ENCODE data around the gene GSE1. TPM values are rescaled to one million over a fixed set of nuclear protein-coding genes. Genes with fewer than 3 reads are reported as not detected.
A peak's percentile ranks its signal among the peaks of the same experiment; 100 is the strongest.
"Not testable (repeated sequence)": the region's sequence is repeated elsewhere in the genome, so short reads cannot be mapped to it uniquely, and the experiment has no call there.

Gene GSE1
- total RNA-seq, 1 donor from 2014 or later, result 31.1 TPM

DNA sequence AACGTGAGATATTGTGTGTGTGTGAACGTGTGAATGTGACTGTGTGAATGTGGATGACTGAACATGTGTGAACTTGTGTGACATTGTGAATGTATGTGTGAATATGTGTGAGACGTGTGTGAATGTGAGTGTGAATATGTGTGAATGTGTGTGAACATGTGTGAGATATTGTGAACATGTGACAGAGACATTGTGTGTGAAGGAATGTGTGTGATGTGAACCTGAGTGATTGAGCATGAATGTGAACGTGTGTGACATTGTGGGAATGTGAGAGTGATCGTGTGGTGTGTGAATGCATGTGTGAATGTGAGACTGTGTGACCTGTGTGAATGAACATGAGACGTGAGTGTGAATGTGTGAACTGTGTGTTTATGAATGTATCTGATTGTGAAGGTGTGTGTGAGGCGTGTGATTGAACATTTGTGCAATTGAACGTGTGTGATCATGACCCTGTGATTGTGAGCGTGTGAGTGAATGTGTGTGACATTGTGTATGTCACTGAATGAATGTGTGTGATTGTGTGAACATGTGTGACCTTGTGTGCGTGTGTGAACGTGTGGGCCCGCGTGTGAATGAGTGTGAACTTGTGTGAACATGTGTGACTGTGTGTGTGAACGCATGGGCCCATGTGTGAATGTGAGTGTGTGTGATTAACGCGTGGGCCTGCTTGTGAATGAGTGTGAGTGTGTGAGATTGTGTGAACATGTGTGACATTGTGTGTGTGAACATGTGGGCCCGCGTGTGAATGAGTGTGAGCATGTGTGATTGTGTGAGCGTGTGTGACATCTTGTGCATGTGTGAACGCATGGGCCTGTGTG is 23.2 kb upstream of the GSE1 start:
- no peak for DNase-seq (ENCODE audit: low spot score)

DNA sequence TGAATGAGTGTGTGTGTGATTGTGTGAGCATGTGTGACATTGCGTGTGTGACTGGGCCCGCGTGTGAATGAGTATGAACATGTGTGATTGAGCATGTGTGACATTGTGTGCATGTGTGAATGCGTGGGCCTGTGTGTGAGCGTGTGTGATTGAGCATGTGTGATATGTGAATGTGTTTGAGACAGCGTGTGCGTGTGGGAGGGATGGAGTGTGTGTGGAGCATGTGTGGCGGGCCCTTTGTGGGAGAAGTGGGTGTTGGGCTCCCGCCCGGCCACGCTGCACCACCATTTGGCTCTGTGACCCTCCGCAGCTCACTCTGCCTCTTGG is 22.7 kb upstream of the GSE1 start:
- no peak for DNase-seq (ENCODE audit: low spot score)

DNA sequence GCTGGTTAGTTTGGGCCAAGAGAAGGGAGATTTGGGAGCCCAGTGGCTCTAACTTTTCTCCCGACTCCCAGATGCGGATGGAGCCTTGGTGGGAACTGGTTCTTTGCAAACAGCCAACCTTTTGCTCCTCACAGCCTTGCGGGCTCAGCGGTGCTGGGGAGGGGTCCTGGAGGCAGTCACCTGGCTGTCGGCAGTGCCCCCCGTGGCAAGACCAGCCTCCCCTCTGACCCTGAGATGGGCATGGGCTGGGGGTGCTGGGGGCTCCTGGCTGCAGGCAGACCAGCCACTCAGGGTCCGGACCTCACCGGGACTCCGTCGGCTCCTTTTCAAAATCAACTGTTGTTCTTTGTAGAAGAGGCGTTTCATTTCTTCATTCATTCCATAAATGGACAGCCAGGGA is 21.7 kb upstream of the GSE1 start:
- no peak for DNase-seq (ENCODE audit: low spot score)

DNA sequence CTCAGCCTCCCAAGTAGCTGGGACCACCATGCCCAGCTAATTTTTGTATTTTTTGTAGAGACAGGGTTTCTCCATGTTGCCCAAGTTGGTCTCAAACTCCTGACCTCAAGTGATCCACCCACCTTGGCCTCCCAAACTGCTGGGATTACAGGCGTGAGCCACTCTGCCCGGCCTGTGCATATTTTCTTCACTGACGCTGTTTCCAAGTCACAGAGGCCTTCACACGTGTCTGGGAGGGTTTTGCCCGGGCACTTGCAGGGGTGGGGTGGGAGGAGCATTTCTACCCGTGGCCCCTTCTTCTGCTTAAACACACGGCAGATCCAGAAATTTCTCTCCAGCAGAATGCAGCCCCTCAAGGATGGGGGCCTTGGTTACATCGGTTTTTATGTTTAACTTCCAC is 20.8 kb upstream of the GSE1 start:
- not testable (repeated sequence) for DNase-seq (ENCODE audit: low spot score)

DNA sequence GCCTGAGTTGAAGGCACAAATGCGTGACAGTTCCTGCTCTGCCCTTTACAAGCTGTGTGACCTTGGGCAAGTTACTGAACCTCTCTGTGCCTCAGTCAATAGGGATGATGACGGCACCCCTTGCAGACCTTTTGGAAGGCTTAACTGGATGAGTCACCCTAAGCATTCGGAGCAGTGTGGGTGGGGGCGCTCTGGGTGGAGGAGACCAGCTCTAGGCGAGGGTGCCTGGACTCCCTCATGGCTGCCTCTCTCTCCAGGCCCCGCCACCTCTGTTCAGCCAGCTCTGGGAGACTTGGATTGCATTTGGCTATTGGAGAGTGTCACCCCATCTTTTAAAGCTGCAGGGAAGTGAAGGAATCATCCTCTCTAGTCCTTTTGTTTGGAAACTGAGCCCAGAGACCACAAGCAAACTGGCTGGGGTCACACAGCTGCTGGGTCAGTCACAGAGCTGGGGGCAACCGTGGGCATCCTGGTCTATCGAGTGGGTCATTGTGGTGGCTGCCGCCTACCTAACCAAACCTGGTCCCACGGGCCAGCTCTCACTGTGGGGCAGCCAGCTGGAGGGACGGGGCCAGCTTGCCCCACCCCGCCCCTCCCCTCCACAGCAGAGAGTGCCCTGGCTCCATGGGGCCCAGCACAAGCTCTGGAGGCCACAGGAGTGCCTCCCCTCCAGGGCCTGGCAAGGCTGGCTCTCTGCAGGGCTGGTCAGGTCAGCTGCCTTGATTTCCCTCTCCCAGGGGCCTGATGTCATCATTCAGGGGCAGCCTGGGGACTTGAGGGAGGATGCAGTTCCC is 20.2 kb upstream of the GSE1 start:
- DNase-seq (ENCODE audit: low spot score), result peak; percentile 81

DNA sequence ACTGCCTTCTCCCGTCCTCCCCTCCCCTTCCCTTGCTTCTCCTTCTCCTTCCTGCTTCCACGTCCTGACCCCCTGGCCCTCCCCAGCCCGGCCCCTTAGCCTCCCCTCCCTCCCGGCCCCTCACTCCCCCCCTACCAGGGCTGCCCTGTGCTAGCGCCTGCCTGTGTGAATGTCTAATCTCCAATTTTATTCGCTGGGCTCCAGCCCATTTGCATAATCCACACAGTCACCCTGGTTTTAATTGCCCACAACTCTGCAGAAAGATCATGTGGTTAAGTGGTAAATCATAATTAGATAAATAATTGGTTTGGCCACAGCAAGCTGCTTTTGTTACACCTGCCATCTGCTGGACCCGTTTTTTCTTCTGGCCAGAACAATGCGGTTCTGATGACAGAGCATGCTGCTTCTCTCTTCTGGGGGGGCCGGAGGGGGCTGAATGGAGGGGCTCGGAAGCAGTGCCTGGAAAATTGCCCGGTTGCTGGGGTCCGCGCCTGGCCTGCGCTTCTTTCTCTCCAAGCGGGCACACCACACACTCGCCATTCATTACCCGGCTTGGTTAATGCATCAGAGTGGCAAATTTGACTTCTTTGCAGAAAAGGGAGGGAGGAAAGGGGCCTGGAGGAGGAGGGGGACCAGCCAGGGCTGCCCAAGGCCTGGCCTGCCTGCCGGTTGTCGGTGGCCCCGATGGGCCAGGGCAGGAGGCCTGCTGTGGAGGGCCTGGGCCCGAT is 19.5 kb upstream of the GSE1 start:
- no peak for DNase-seq (ENCODE audit: low spot score)

DNA sequence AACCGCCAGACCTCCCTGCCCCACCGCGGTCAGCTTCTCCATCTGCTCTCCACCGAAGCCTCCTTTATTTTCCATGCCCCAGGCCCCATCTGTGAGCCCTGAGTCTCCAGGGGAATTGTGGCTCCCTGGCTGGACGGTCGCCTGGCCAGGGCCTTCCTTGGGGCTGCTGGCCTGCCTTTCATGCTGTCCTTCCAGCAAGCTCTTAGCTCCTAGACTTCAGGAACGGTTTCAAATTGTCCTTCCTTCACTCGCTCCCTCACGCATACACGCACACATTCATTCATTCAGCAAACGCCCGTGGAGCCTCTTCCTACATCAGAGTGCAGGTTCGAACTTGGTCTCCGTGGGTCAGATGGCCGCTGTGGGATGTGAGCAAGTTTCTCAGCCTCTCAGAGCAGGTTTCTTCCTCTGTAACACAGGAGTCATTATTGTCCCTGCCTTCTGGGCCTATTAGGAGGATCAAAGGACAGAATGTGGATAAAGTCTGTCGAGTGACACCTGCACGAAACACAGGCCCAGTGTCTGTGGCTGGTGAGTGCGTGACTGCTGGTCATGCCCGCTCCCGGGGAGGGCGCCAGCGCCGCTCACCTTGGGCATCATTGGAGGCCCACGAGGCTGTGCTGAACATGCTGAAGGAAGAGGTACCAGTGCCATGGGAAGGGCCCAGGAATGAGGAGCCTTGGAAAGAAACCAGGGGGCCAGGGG is 18.7 kb upstream of the GSE1 start:
- no peak for DNase-seq (ENCODE audit: low spot score)

DNA sequence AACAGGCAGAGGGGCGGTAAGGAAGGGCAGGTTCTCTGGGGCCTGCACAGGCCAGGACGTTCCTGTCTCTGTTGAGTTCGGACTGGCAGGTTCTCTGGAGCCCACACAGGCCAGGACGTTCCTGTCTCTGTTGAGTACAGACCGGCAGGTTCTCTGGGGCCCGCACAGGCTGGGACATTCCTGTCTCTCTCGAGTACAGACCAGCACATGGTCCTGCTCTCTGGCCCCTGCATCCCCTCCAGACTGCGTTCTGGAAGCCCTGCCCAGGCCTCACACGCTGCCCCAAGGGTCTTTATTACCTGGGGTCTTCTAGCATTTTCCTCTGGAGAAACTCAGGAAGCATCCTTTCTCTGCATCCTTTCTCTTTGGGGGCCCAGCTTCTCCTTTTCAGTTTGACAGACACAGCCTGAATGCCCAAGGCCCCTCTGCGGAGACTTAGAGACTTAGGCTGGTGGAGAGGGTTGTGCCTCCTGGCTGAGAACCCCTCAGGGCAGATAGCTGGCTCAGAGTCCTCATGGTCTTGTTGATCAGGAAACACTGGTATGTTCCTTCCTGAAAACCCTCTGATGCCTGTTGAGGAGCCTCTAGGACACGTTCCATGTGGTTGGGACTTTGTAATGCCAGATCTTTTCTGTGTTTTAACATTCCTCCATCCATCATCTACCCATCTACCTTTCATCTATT is 18.0 kb upstream of the GSE1 start:
- DNase-seq (ENCODE audit: low spot score), result no peak

DNA sequence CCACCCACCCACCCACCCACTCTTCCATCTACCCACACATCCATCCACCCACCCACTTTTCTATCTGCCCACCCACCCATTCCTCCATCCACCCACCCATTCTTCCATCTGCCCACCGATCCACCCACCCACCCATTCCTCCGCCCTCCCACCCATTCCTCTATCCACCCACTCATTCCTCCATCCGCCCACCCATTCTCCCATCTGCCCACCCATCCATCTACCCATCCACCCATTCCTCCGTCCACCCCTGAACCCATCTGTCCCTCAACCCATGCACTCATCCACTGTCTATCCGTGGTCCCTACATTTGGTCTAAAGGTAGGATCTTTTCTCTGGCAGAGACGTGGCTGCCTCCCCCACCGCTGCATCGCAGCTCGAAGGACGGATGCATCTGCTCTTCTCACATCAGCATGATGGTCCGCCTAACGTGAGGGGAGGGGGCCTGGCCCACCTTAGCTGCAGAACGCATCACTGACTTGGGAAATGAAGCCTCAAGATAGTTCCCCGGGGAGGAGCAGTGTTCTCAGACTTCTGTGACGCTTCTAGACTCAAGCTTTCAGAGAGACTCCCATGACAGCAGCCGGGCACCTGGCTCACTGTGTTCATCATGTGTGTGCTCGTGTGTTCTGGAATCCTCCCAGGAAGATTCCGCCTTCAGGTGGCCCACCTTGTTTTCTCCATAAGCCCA is 17.2 kb upstream of the GSE1 start:
- no peak for DNase-seq (ENCODE audit: low spot score)

DNA sequence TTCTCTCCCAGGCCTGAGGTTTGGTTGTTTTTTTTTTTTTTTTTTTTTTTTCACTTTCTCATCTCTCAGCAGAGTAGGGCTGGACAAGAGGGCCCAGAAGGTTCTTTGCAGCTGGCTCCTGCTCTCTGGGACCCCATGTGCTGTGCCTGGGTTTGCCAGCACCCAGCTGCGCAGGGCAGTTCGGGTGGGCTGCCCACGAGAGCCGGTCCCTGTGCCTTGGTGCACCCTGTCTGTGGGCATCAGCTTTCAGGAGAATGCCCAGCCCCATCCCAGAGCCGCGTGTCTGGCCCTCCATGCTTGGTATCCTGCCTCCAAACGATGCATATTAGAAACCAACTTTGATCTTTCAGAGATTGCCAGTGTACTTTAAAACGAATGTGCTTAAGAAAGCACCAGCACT is 15.0 kb upstream of the GSE1 start:
- no peak for DNase-seq (ENCODE audit: low spot score)

DNA sequence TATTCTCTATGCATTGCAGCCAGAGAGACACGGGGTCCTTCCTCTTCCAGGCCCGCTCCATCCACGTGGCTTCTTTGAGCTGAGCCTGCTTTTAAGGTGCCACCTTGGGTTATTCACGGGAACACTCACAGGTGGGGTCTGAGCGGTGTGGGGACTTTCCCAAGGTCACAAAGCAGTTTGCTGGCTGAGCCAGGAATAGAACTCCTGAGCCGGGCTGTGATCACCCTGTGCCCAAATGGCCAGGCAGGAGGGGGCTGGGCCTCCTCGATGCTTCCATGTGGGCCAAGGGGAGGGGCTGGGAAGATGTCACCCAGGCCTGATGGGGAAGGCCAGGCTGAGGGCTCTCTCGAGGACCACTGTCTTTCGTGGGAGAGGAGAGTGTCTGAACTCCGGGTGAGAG is 13.0 kb upstream of the GSE1 start:
- no peak for DNase-seq (ENCODE audit: low spot score)

DNA sequence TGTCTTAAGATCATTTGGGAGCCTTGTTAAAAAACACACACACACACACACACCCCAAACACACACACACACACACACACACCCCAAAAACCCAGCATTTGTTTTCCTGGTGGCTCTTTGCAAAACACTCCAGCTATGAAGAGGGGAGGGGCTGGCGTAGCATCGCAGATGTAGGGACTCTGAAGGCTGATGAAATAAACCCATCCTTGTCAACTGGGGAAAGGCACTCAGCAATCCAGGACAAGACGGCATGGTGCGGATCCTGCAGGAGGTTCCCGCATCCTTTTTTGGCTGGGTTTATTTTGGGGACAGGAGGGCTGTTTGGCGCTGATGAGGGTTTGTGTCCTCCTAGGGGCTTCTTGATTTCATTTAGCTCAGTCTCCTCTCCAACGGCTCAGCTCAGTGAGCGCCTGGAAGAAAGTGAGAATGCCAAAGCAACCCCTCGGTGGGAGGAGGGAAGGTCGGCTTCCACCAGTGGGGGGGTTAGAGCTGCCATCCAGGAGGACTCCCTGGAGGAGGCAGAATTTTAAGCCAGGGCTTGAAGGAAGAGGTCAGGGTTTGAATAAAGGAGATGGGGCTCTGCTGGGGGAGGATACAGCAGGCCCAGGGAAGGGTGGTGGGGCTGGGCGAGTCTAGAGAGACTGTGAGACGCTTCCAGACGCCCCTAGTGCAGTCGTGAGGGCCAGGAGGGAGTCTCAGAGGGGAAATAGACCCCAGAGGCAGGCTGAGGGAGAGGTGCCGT is 12.4 kb upstream of the GSE1 start:
- DNase-seq (ENCODE audit: low spot score), result no peak

DNA sequence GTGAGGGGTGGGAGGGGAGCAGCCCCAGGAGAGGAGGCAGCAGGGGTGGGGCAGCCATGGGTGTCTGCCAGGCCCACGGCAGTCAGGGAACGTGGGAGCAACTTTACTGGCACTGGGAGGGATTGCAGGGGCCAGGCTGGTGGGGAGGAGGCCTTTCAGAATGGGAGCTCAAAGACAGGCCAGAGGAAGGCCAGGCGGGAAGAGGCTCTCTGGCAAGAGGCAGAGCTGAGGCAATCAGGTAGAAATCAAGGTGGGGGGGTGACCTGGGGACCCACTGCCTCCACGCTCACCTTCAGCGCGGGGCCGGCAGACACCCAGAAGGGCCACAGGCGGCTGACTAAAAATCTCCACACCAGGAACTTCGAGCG is 11.9 kb upstream of the GSE1 start:
- peak; percentile 61 for DNase-seq (ENCODE audit: low spot score)

DNA sequence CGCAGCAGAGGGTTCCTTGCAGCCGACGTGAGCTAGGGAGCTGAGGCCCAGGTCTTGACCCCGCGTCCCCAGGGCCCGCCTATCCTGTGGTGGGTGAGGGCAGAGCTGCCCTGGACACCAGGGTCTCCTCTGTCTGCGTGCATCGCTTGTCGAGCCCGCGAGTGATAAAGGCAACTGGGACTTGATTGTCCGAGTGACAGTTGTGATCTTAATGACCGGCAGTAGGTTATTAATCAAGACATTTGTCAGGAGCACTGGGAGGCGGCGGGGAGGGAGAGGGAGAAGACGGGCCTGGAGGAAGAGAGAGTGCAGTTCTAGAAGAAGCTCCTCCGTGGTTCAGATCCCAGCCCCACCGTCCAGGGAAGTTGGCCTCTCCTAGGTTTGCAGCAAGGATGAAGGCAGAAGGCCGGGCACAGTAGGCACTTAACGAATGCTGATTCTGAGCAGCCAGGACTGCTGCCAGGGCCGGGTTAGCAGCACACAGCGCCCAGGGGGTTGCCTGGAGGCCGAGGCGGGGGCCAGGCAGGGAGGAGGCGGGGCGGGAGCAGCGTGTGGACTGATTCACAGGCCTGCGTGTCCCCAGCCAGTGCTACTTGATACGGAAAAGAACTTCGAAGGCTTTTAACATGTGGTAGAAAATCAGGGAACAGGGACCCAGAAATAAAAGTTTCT is 11.3 kb upstream of the GSE1 start:
- DNase-seq (ENCODE audit: low spot score), result peak; percentile 75

DNA sequence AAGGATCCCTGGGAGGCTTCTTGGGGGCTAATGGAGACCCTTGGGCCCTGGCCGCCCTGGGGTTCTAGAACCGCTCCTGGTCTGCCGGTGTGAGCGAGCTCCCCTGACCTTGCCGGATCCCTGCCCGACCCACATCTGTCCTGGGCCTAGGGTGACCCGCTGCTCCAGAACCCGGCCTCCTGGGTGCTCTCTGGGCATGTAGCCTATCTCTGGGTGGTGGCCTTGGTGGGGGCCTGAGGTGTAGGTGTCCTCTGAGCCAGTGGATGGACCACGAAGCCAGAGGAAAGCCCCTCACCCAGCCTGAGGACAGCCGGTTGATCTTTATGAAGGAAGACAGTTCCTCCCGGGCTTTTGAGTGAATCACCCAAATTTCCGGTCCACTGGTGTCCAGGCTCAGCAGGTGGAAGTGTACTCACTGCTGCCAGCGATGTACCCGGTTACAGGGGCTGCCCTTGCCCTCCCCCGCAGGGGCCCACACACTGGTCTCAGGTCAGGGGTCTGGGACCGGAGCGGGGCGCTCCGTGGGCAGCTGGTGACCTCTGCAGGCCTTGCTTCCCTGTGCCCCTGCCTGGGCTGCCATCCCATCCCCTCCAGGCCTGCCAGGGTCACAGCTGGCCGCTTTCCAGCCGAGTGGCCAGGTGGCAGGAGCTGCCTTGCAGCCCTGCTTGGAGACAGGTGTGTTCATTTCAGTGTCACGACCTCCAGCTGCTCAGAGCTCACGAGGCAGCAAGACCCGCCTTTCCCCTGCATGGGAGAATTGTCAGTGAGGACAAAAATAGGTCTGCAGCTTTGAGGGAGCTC is 10.5 kb upstream of the GSE1 start:
- DNase-seq (ENCODE audit: low spot score), result no peak

DNA sequence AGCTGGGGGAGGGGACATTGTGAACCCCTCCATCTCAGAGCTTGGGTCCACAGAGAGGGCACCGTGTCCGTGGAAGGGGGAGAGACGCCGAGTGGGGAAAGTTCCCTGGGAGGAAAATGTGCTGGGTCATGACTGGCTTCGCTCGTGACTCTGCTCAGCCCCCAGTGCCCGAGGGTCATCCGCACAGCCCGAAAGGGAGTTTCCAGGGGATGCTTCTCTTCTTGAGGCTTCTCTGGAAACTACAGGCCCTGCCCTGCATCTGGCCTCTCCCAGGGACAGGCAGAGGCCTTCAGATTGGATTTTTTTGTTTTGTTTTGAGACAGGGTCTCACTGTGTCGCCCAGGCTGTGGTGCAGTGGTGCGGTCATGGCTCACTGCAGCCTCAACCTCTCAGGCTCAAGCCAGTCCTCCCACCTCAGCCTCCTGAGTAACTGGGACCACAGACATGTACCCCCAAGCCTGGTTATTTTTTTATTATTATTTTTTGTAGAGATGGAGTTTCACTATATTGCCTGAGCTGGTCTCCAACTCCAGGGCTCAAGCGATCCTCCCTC is 9.8 kb upstream of the GSE1 start:
- peak; percentile 33 for DNase-seq (ENCODE audit: low spot score)

DNA sequence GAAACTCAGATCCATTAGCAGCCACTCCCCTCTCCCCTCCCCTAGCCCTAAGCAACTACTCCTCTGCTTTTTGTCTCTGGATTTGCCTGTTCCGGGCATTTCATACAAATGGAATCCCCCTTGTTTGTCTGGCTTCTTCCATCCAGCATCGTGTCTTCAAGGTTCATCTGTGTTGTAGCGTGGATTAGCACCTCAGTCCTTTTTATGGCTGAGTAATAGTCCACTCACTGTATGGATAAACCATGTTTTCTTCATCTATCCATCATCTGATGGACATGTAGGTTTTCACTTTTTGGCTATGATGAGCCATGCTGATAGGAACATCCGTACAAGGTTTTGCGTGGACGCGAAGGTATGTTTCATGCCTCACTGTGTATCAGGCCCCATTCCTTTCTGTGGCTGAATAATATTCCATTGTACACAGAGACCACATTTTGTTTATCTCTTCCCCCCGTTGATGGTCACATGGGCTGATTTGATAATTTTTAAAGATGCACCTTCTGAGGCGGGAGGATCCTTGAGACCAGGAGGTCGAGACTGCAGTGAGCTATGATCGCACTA is 8.9 kb upstream of the GSE1 start:
- no peak for DNase-seq (ENCODE audit: low spot score)

All from umbilical cord (tissue), 2 donors.